CD14-positive monocyte (primary cell): ENCODE data around the gene KRT2. TPM values are rescaled to one million over a fixed set of nuclear protein-coding genes. Genes with fewer than 3 reads are reported as not detected.

Experiments used
- DNase-seq, 3 donors: peaks; one replicate each; pipeline ENCODE4 v3.0.0-alpha.2; 2011 to 2022
- H2AFZ ChIP-seq: 2 replicates; pipeline ENCODE4 v1.6.0; 2012; ENCODE audit warnings: mild to moderate bottlenecking, low read depth, low read length, inconsistent platforms; ENCODE audit not compliant: insufficient read depth, poor library complexity, severe bottlenecking
- H3K27ac ChIP-seq, 2 donors: 1 replicate in 1 of 2; 2 replicates in 1 of 2; pipeline ENCODE4 v1.5.1; 2012 to 2013; ENCODE audit warnings: low read length in 2 of 2, control low read depth in 1 of 2, inconsistent platforms in 1 of 2, low read depth in 1 of 2, mild to moderate bottlenecking in 1 of 2
- H3K27me3 ChIP-seq, 2 donors: one replicate each; pipeline versions ENCODE4 v1.6.0 to v1.6.1; 2011 to 2013; ENCODE audit warnings: low read length in 2 of 2; ENCODE audit not compliant: control insufficient read depth in 2 of 2, insufficient read depth in 2 of 2
- H3K36me3 ChIP-seq, 2 donors: replicated peaks in 1 of 2; 1 replicate in 1 of 2; 2 replicates in 1 of 2; pipeline versions ENCODE4 v1.5.1 to v1.6.1; 2012 to 2013; ENCODE audit warnings: low read length in 2 of 2, control low read depth in 1 of 2, inconsistent platforms in 1 of 2, mild to moderate bottlenecking in 1 of 2; ENCODE audit not compliant: insufficient read depth in 2 of 2, control insufficient read depth in 1 of 2
- H3K4me1 ChIP-seq, 2 donors: 1 replicate in 1 of 2; 2 replicates in 1 of 2; pipeline versions ENCODE4 v1.5.1 to v1.6.1; 2012 to 2013; ENCODE audit warnings: low read length in 2 of 2, control low read depth in 1 of 2, inconsistent platforms in 1 of 2, mild to moderate bottlenecking in 1 of 2, moderate library complexity in 1 of 2; ENCODE audit not compliant: insufficient read depth in 2 of 2, control insufficient read depth in 1 of 2
- H3K4me2 ChIP-seq: replicated peaks from 2 replicates; pipeline ENCODE3; 2012; ENCODE audit warnings: low read length, moderate library complexity, mild to moderate bottlenecking; ENCODE audit not compliant: poor library complexity, severe bottlenecking; ENCODE audit errors: extremely low read depth
- H3K4me3 ChIP-seq, 3 experiments: fragments of 200-600 bp in 1 of 3; sonication (generic) in 1 of 3; replicated peaks in 1 of 3; 1 replicate in 2 of 3; 2 replicates in 1 of 3; pipeline ENCODE4 v1.5.1; 2011 to 2013; ENCODE audit warnings: low read length in 3 of 3, mild to moderate bottlenecking in 3 of 3, control low read depth in 2 of 3, low read depth in 2 of 3, inconsistent platforms in 1 of 3, moderate library complexity in 1 of 3
- H3K79me2 ChIP-seq: 2 replicates; pipeline ENCODE4 v1.6.0; 2012; ENCODE audit warnings: mild to moderate bottlenecking, control low read depth, inconsistent platforms, low read length, moderate library complexity; ENCODE audit not compliant: insufficient read depth
- H3K9ac ChIP-seq: 2 replicates; pipeline ENCODE4 v1.6.0; 2017; ENCODE audit warnings: low read length, mild to moderate bottlenecking; ENCODE audit not compliant: insufficient read depth, poor library complexity, severe bottlenecking
- H3K9me3 ChIP-seq, 2 donors: replicated peaks in 1 of 2; 1 replicate in 1 of 2; 2 replicates in 1 of 2; pipeline versions ENCODE4 v1.5.1 to v1.6.1; 2012 to 2013; ENCODE audit warnings: low read length in 2 of 2, control low read depth in 1 of 2; ENCODE audit not compliant: control insufficient read depth in 1 of 2, insufficient read depth in 1 of 2
- H4K20me1 ChIP-seq: 2 replicates; pipeline ENCODE4 v1.6.0; 2012; ENCODE audit warnings: mild to moderate bottlenecking, low read length, control low read depth, moderate library complexity; ENCODE audit not compliant: insufficient read depth
- H3K27ac Mint-ChIP-seq, 7 donors: one replicate each; pipeline ENCODE4 v1.8.0; 2020; ENCODE audit warnings: mild to moderate bottlenecking in 7 of 7, mixed read lengths in 7 of 7, moderate library complexity in 6 of 7, inconsistent platforms in 2 of 7
- H3K27me3 Mint-ChIP-seq, 3 donors: one replicate each; pipeline ENCODE4 v1.8.0; 2021 to 2022; ENCODE audit warnings: low read depth in 3 of 3, mild to moderate bottlenecking in 3 of 3, mixed read lengths in 3 of 3, moderate library complexity in 3 of 3, inconsistent platforms in 1 of 3
- H3K36me3 Mint-ChIP-seq, 2 donors: one replicate each; pipeline ENCODE4 v1.8.0; 2020; ENCODE audit warnings: mixed read lengths in 2 of 2, inconsistent platforms in 1 of 2, mild to moderate bottlenecking in 1 of 2
- H3K4me1 Mint-ChIP-seq: one replicate; pipeline ENCODE4 v1.8.0; 2020; ENCODE audit warnings: mild to moderate bottlenecking, mixed read lengths
- H3K4me3 Mint-ChIP-seq, 2 donors: one replicate each; pipeline ENCODE4 v1.8.0; 2020; ENCODE audit warnings: mild to moderate bottlenecking in 2 of 2, mixed read lengths in 2 of 2, moderate library complexity in 1 of 2
- H3K9me3 Mint-ChIP-seq, 7 donors: one replicate each; pipeline ENCODE4 v1.8.0; 2020 to 2022; ENCODE audit warnings: mixed read lengths in 7 of 7, mild to moderate bottlenecking in 6 of 7, moderate library complexity in 6 of 7, inconsistent platforms in 2 of 7
- whole genome bisulfite sequencing: methylation state at CpG from one replicate; pipeline ENCODE4 v1.1.5; 2013; ENCODE audit warnings: missing lambda C conversion rate; ENCODE audit not compliant: insufficient coverage; 5-methylcytosine and 5-hydroxymethylcytosine counted together
- intact Hi-C, 2 donors: fragments of 100-400 bp; cut with micrococcal nuclease; formaldehyde crosslinking; loops; one replicate each; pipeline versions ENCODE4 v1.15.0 to v1.15.1; 2023
- polyA plus RNA-seq, 3 donors: library from polyadenylated mRNA; depleted of rRNA in 1 of 3; unstranded in 2 of 3; stranded (reverse) in 1 of 3; fragments of 300-500 nt in 2 of 3; fragments of >200 nt in 1 of 3; fragmentation: Illumina TruSeq in 2 of 3; gene quantifications; 1 replicate in 2 of 3; 2 replicates in 1 of 3; pipeline ENCODE4 v1.2.3, GENCODE V29; 2012 to 2021
- TF ChIP-seq, protein P1 (sequence below): fragments of 200-600 bp; IDR thresholded peaks from one replicate; pipeline ENCODE4 v1.8.0; 2022; ENCODE audit warnings: antibody characterized with exemption, mild to moderate bottlenecking

The KRT2 gene
- polyA plus RNA-seq, 3 donors = not detected

DNA sequence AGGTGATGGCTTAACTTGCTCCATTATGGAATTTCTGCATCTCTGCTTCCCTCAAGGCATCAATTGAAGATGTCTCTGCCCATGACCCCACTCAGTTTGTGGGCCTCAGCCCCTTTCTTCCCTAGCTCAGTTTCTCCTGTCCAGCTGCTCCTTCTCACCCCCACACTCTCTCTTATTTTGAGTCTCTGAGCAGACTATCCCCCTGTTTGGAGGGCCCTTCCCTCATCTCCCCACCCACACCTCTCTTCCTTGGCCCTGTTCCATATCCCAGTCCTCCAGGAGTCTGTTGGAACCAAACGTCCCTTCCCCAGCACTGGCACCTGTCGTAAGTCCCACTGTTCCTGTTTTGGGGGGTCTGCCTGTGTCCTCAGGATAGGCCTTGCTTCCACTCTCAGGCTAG is 36.5 kb upstream of the KRT2 start:
- Histone ChIP-seq H3K27ac (no peak overlapping the region), H3K36me3 (no peaks in the 10 kb centered on the region), H3K79me2 (no peaks in the 10 kb centered on the region), H3K4me3 (no peak overlapping the region), H2AFZ (no peak overlapping the region), H3K27me3 (peaks cover 17 to 34% of the 10 kb centered on the region in 2 donors), H3K9me3 (peaks cover 0 to 5% of the 10 kb centered on the region in 2 donors), H3K9ac (no peak overlapping the region), H4K20me1 (no peaks in the 10 kb centered on the region), H3K4me2 (no peak overlapping the region), H3K4me1 (peaks cover 3 to 5% of the 10 kb centered on the region in 2 donors)
- no peak overlapping the region for H3K27ac Mint-ChIP-seq
- intact Hi-C loops = no loop called here
- H3K9me3 Mint-ChIP-seq = peaks cover 0 to 3% (median 0%) of the 10 kb centered on the region in 7 donors
- H3K36me3 Mint-ChIP-seq = no peaks in the 10 kb centered on the region
- DNase-seq = no peak
- no peak overlapping the region for H3K4me3 Mint-ChIP-seq
- 80% methylated on average over 1 of the region's 2 CpGs for WGBS
- H3K27me3 Mint-ChIP-seq = peaks cover 35 to 53% (median 38%) of the 10 kb centered on the region in 3 donors
- TF ChIP-seq, protein P1, sequence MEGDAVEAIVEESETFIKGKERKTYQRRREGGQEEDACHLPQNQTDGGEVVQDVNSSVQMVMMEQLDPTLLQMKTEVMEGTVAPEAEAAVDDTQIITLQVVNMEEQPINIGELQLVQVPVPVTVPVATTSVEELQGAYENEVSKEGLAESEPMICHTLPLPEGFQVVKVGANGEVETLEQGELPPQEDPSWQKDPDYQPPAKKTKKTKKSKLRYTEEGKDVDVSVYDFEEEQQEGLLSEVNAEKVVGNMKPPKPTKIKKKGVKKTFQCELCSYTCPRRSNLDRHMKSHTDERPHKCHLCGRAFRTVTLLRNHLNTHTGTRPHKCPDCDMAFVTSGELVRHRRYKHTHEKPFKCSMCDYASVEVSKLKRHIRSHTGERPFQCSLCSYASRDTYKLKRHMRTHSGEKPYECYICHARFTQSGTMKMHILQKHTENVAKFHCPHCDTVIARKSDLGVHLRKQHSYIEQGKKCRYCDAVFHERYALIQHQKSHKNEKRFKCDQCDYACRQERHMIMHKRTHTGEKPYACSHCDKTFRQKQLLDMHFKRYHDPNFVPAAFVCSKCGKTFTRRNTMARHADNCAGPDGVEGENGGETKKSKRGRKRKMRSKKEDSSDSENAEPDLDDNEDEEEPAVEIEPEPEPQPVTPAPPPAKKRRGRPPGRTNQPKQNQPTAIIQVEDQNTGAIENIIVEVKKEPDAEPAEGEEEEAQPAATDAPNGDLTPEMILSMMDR = no peak
- peaks cover 9% of the 10 kb centered on the region for H3K4me1 Mint-ChIP-seq

- Histone ChIP-seq H3K9me3 (peaks cover 0 to 5% of the 10 kb centered on the region in 2 donors), H3K79me2 (no peaks in the 10 kb centered on the region), H3K4me1 (peaks cover 3 to 5% of the 10 kb centered on the region in 2 donors), H3K4me3 (no peak overlapping the region), H3K27me3 (peaks cover 17 to 31% of the 10 kb centered on the region in 2 donors), H2AFZ (no peak overlapping the region), H3K27ac (no peak overlapping the region), H3K4me2 (no peak overlapping the region), H3K9ac (no peak overlapping the region), H3K36me3 (no peaks in the 10 kb centered on the region), H4K20me1 (no peaks in the 10 kb centered on the region)
- intact Hi-C loops = no loop called here
- H3K27me3 Mint-ChIP-seq = peaks cover 34 to 47% (median 38%) of the 10 kb centered on the region in 3 donors
- no peak overlapping the region for H3K4me3 Mint-ChIP-seq
- 89% methylated on average over 7 of the region's 8 CpGs for WGBS
- no peaks in the 10 kb centered on the region for H3K36me3 Mint-ChIP-seq
- H3K4me1 Mint-ChIP-seq = peaks cover 9% of the 10 kb centered on the region
- DNase-seq = no peak
- H3K27ac Mint-ChIP-seq = peak overlapping the region in 2 of 7 donors; percentile 32 to 68
- TF ChIP-seq, protein P1 = no peak
- H3K9me3 Mint-ChIP-seq = peaks cover 0 to 3% (median 0%) of the 10 kb centered on the region in 7 donors
Measured at GRCh38 chr12:52687497-52688385, 35.7 kb upstream of the KRT2 start.
